HL-60 (cell line): Measurements from ENCODE around the gene CRYZ.

Experiments used
- POLR2AphosphoS5 ChIP-seq: IDR thresholded peaks from 2 replicates; pipeline ENCODE4 v1.6.1; 2012; ENCODE audit warnings: low read depth
- TF ChIP-seq, protein P1 (sequence below): IDR thresholded peaks from one replicate; pipeline ENCODE4 v1.5.1; 2011; ENCODE audit warnings: low read length, control low read depth, inconsistent platforms; ENCODE audit not compliant: insufficient read depth
- TF ChIP-seq, protein P2 (sequence below): IDR thresholded peaks from 2 replicates; pipeline ENCODE4 v1.6.1; 2012; ENCODE audit warnings: low read depth; ENCODE audit not compliant: insufficient replicate concordance

DNA sequence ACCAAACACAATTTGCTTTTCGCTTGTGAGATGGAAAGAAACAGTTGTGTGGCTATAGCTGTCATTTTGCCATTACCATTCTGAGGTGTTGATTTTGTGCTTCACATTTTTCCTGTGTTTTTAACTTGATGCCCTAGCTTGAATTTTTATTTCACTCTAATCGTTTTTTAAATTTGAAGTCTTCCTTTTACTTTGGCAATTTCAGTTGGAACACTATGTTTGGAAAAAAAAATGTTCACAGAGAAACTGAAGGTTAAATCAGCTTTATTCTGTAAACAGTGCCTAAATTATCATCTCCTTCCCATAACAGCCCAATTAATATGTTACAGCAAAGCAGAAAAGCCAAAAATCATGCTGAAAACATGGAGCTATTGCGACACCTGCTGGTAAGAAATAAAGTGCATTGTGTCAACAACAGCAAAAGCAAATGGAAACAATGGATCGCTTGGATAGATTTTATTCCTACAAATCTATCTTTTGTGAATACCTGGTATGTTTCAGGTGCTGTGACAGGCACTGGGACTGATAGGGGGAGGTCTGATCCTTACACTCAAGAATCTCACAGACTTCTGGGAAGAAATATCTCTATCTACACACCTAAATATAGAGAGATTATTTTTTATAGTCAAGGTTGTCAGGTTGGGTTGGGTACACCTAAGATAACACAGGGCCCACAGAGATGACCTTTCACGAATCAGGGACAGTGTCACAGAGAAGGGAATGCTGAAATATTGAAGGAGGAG is 43.1 kb downstream of the CRYZ start:
- TF ChIP-seq, protein P1, sequence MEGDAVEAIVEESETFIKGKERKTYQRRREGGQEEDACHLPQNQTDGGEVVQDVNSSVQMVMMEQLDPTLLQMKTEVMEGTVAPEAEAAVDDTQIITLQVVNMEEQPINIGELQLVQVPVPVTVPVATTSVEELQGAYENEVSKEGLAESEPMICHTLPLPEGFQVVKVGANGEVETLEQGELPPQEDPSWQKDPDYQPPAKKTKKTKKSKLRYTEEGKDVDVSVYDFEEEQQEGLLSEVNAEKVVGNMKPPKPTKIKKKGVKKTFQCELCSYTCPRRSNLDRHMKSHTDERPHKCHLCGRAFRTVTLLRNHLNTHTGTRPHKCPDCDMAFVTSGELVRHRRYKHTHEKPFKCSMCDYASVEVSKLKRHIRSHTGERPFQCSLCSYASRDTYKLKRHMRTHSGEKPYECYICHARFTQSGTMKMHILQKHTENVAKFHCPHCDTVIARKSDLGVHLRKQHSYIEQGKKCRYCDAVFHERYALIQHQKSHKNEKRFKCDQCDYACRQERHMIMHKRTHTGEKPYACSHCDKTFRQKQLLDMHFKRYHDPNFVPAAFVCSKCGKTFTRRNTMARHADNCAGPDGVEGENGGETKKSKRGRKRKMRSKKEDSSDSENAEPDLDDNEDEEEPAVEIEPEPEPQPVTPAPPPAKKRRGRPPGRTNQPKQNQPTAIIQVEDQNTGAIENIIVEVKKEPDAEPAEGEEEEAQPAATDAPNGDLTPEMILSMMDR: peak; percentile 58
- TF ChIP-seq, protein P2, sequence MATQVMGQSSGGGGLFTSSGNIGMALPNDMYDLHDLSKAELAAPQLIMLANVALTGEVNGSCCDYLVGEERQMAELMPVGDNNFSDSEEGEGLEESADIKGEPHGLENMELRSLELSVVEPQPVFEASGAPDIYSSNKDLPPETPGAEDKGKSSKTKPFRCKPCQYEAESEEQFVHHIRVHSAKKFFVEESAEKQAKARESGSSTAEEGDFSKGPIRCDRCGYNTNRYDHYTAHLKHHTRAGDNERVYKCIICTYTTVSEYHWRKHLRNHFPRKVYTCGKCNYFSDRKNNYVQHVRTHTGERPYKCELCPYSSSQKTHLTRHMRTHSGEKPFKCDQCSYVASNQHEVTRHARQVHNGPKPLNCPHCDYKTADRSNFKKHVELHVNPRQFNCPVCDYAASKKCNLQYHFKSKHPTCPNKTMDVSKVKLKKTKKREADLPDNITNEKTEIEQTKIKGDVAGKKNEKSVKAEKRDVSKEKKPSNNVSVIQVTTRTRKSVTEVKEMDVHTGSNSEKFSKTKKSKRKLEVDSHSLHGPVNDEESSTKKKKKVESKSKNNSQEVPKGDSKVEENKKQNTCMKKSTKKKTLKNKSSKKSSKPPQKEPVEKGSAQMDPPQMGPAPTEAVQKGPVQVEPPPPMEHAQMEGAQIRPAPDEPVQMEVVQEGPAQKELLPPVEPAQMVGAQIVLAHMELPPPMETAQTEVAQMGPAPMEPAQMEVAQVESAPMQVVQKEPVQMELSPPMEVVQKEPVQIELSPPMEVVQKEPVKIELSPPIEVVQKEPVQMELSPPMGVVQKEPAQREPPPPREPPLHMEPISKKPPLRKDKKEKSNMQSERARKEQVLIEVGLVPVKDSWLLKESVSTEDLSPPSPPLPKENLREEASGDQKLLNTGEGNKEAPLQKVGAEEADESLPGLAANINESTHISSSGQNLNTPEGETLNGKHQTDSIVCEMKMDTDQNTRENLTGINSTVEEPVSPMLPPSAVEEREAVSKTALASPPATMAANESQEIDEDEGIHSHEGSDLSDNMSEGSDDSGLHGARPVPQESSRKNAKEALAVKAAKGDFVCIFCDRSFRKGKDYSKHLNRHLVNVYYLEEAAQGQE: no peak
- no peak for TF ChIP-seq POLR2AphosphoS5
